ENCODE data around the gene ACP1. TPM values are rescaled to one million over a fixed set of nuclear protein-coding genes. Genes with fewer than 3 reads are reported as not detected.

The ACP1 gene
- total RNA-seq, 1 donor from 2014 or later, result 86.1 TPM

DNA sequence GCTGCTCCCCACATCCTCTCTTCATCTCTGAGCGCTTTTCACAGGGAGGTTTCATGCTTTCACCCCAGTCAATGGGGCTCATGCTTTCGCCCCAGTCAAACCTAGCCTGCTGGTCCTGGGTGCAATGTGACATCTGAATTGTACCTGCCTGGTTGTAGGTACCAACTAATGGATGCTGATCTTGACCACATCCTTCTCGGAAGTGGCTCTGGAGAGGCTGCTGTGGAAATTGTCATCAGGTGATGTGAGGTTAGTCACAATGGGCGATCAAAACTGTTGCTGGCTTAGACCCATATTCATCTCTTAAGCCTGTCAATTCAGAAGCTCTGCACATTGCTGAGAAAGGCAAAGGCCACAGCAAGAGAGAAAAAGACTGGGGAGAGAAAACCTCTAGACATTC, 55.8 kb downstream of the ACP1 start:
- H3K4me1 Mint-ChIP-seq (ENCODE audit: low read depth, unreplicated experiment), result peaks cover 19% of the 10 kb centered on the region
- H3K36me3 Mint-ChIP-seq (ENCODE audit: unreplicated experiment), result peaks cover 15% of the 10 kb centered on the region
- no peak overlapping the region for H3K27ac Mint-ChIP-seq (ENCODE audit: unreplicated experiment)
- no peak for TF ChIP-seq CTCF (IDR thresholded peaks at IDR 0.05; ENCODE audit: partially characterized antibody, unreplicated experiment)
- DNase-seq, result no peak
- peaks cover 6% of the 10 kb centered on the region for H3K27me3 Mint-ChIP-seq (ENCODE audit: unreplicated experiment)
- H3K4me3 Mint-ChIP-seq (ENCODE audit: unreplicated experiment), result no peak overlapping the region
- H3K9me3 Mint-ChIP-seq (ENCODE audit: unreplicated experiment), result peaks cover 2% of the 10 kb centered on the region

DNA sequence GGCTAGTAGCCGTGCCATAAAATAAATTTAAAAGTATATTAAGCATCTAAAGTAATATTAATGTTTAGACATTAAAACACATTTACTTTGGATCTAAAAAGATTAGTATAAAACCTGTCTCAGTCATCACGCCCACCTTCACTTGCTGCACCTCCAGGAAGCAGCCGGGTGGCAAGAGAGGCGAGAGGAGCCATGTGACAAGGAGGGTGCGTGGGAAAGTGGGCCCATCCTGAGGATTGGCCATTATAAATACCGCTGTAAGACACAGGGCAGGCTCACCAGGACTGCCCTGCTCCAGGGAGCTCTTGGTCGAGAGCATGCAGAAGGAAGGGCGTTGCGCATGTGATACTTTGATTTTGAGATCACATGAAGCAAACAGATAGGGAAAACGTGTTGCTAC, 57.6 kb downstream of the ACP1 start:
- peaks cover 2% of the 10 kb centered on the region for H3K9me3 Mint-ChIP-seq (ENCODE audit: unreplicated experiment)
- H3K36me3 Mint-ChIP-seq (ENCODE audit: unreplicated experiment), result peaks cover 9% of the 10 kb centered on the region
- no peak for TF ChIP-seq CTCF (IDR thresholded peaks at IDR 0.05; ENCODE audit: partially characterized antibody, unreplicated experiment)
- no peak for DNase-seq
- H3K27ac Mint-ChIP-seq (ENCODE audit: unreplicated experiment), result no peak overlapping the region
- peaks cover 6% of the 10 kb centered on the region for H3K27me3 Mint-ChIP-seq (ENCODE audit: unreplicated experiment)
- peaks cover 15% of the 10 kb centered on the region for H3K4me1 Mint-ChIP-seq (ENCODE audit: low read depth, unreplicated experiment)
- no peak overlapping the region for H3K4me3 Mint-ChIP-seq (ENCODE audit: unreplicated experiment)

DNA sequence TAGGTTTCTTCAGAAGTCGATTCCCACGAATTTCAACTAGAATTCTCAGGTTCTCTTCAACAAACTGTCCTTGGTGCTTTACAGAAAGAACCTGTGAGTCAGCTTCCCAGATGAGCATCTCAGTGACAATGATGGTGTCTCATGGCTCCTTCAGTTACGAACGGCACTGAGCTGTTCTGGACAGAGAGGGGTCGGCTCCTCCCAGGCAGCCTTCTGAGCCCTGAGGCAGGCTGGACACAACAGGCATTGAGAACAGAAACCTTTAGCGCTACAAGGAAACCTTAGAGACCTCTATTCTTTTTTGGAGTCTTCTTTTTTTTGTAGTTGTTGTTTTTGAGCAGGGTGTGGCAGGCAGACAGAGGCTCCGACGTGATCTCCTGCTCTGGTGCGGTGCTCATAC, 58.3 kb downstream of the ACP1 start:
- no peak for DNase-seq
- Mint-ChIP-seq H3K4me1 (ENCODE audit: low read depth, unreplicated experiment) (peaks cover 8% of the 10 kb centered on the region), H3K27ac (ENCODE audit: unreplicated experiment) (no peak overlapping the region), H3K36me3 (ENCODE audit: unreplicated experiment) (peaks cover 12% of the 10 kb centered on the region), H3K4me3 (ENCODE audit: unreplicated experiment) (no peak overlapping the region), H3K27me3 (ENCODE audit: unreplicated experiment) (peaks cover 5% of the 10 kb centered on the region), H3K9me3 (ENCODE audit: unreplicated experiment) (peaks cover 2% of the 10 kb centered on the region)
- TF ChIP-seq CTCF (IDR thresholded peaks at IDR 0.05; ENCODE audit: partially characterized antibody, unreplicated experiment), result no peak

Other genes starting within 250 kb of the ACP1 start
- gene FAM110C, start 218.4 kb upstream of the ACP1 start, total RNA-seq (ENCODE audit: unreplicated experiment), result not detected
- gene SH3YL1, start 915 bp upstream of the ACP1 start, total RNA-seq (ENCODE audit: unreplicated experiment), result 21.4 TPM
- 1.0 TPM for gene ALKAL2, start 23.1 kb downstream of the ACP1 start, total RNA-seq (ENCODE audit: unreplicated experiment)

Measured in glutamatergic neuron (in vitro differentiated cells).